ENCODE measurements around the gene PRR5.

GRCh38 chr22:44702479-44703198 lies 635 bp downstream of the PRR5 start:
- TF ChIP-seq POLR2A (IDR thresholded peaks at IDR 0.05) (no peak), CTCF (IDR thresholded peaks at IDR 0.05) (no peak)
